HUDEP-2 (cell line): Measurements from ENCODE around the gene RANBP10.

Source experiments
- DNase-seq, 76 experiments: peaks; one replicate each; lab custom pipeline; 2025; ENCODE audit not compliant: unreplicated experiment in 76 of 76; lab: John Stamatoyannopoulos, UW

RANBP10 gene

GRCh38 chr16:67750466-67750865, 55.9 kb downstream of the RANBP10 start:
- no peak for DNase-seq

GRCh38 chr16:67749436-67750078, 56.8 kb downstream of the RANBP10 start:
- no peak for DNase-seq

GRCh38 chr16:67748834-67749233, 57.5 kb downstream of the RANBP10 start:
- DNase-seq = no peak

GRCh38 chr16:67746846-67747245, 59.5 kb downstream of the RANBP10 start:
- DNase-seq = peak in 1 of 76 experiments; percentile 6

- DNase-seq = peak in 2 of 76 experiments; percentile 22 to 24
Observed at GRCh38 chr16:67741118-67741517, 65.2 kb downstream of the RANBP10 start.

GRCh38 chr16:67740391-67740790, 66.0 kb downstream of the RANBP10 start:
- DNase-seq = no peak

GRCh38 chr16:67736858-67737257, 69.5 kb downstream of the RANBP10 start:
- DNase-seq = no peak

GRCh38 chr16:67734731-67735201, 71.6 kb downstream of the RANBP10 start:
- no peak for DNase-seq

GRCh38 chr16:67733734-67734470, 72.5 kb downstream of the RANBP10 start:
- DNase-seq = no peak

GRCh38 chr16:67731753-67732095, 74.6 kb downstream of the RANBP10 start:
- peak in 26 of 76 experiments; percentile 1 to 54 (median 18) for DNase-seq

GRCh38 chr16:67731071-67731752, 75.1 kb downstream of the RANBP10 start:
- peak in 1 of 76 experiments; percentile 12 for DNase-seq

- DNase-seq = no peak
Observed at GRCh38 chr16:67730326-67730725, 76.0 kb downstream of the RANBP10 start.

- no peak for DNase-seq
Observed at GRCh38 chr16:67729636-67730248, 76.6 kb downstream of the RANBP10 start.

GRCh38 chr16:67727521-67728485, 78.6 kb downstream of the RANBP10 start:
- no peak for DNase-seq

- DNase-seq = no peak
Observed at GRCh38 chr16:67726106-67727034, 80.0 kb downstream of the RANBP10 start.

GRCh38 chr16:67723911-67724305, 82.5 kb downstream of the RANBP10 start:
- DNase-seq = peak in 2 of 76 experiments; percentile 14 to 22

- DNase-seq = no peak
Observed at GRCh38 chr16:67723151-67723910, 83.0 kb downstream of the RANBP10 start.

GRCh38 chr16:67720236-67720635, 86.1 kb downstream of the RANBP10 start:
- DNase-seq = no peak
